Skeletal muscle satellite cell (primary cell): ENCODE measurements around the gene CELA1.

ENCODE experiments used
- H3K27me3 ChIP-seq: 2 replicates; pipeline ENCODE4 v1.7.0; 2013; ENCODE audit warnings: low read length; ENCODE audit not compliant: control insufficient read depth, insufficient read depth
- H3K36me3 ChIP-seq: 2 replicates; pipeline ENCODE4 v1.7.0; 2013; ENCODE audit warnings: mild to moderate bottlenecking, control low read depth, low read length; ENCODE audit not compliant: insufficient read depth
- H3K4me1 ChIP-seq: 2 replicates; pipeline ENCODE4 v1.7.0; 2013; ENCODE audit warnings: low read length; ENCODE audit not compliant: control insufficient read depth, insufficient read depth
- H3K4me2 ChIP-seq: 2 replicates; pipeline ENCODE4 v1.7.0; 2013; ENCODE audit warnings: mild to moderate bottlenecking, low read length
- H3K4me3 ChIP-seq: 2 replicates; pipeline ENCODE4 v1.7.0; 2013; ENCODE audit warnings: low read length
- H3K9ac ChIP-seq: 2 replicates; pipeline ENCODE4 v1.7.0; 2013; ENCODE audit warnings: mild to moderate bottlenecking, low read depth, low read length, moderate library complexity
- H3K9me3 ChIP-seq: replicated peaks from 2 replicates; pipeline ENCODE4 v1.7.0; 2013; ENCODE audit warnings: mild to moderate bottlenecking, control low read depth, low read length

Gene CELA1

DNA sequence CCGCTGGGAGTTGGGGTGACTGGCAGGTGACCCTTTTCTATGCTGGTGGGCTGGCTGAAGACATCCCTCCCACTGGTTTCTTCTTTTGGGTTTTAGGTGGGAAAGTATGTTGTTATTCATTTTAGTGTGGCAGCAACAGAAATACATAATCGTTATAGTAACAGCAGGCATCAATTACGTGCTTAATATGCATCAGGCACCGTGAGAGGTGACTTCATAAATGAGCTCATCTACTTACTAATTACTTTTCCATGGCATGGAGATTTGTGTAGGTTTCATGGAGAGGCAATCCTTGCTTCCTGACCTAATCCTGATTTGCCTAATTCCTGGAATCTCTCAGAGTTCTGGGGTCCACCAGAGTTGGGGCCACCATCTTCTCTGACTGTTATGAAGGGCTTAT lies 13.4 kb upstream of the CELA1 start:
- Histone ChIP-seq H3K4me2 (no peak overlapping the region), H3K36me3 (no peaks in the 10 kb centered on the region)

GRCh38 chr12:51358496-51358895 lies 12.0 kb upstream of the CELA1 start:
- Histone ChIP-seq H3K36me3 (no peaks in the 10 kb centered on the region), H3K9ac (no peak overlapping the region), H3K9me3 (no peaks in the 10 kb centered on the region), H3K4me2 (no peak overlapping the region), H3K4me1 (no peaks in the 10 kb centered on the region), H3K4me3 (no peak overlapping the region), H3K27me3 (no peaks in the 10 kb centered on the region)

More for the DNA sequence above, 13.4 kb upstream of the CELA1 start:
- H3K9ac ChIP-seq: no peak overlapping the region
- no peaks in the 10 kb centered on the region for H3K27me3 ChIP-seq
- no peaks in the 10 kb centered on the region for H3K9me3 ChIP-seq
- no peak overlapping the region for H3K4me3 ChIP-seq
- H3K4me1 ChIP-seq: no peaks in the 10 kb centered on the region

DNA sequence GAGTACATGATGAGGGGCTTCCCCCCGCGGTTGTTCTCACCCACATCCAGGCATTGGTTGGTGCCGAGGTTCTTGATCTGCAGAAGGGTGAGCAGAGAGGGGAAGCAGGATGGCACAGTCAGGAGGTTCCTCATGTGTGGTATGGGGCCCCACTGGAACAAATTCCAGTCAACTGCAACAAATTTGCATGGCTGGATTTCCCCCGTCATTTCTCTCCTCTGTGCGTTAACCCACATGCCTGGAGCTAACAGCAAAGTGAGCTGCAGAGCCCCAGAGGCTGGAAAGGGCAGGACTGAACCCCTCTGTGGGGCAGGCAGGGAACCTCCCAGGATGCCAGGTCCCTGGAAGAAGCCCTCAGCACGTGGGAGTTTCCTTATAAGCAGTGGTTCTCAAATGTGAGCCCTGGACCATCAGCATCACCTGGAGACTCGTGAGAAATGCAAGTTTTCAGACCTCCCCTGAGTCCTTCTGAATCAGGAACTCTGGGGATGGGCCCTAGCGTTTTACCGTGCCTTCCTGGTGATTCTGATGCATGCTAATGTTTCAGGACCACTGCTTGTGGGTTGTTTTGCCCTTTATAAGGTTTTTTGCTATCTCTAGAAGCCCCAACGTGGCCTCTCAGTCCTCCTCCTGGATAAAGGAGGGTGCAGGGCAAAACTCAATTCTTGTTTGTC lies 11.0 kb upstream of the CELA1 start:
- no peaks in the 10 kb centered on the region for H3K4me1 ChIP-seq
- no peaks in the 10 kb centered on the region for H3K36me3 ChIP-seq
- no peak overlapping the region for H3K4me2 ChIP-seq
- no peaks in the 10 kb centered on the region for H3K9me3 ChIP-seq
- no peaks in the 10 kb centered on the region for H3K27me3 ChIP-seq
- no peak overlapping the region for H3K9ac ChIP-seq
- H3K4me3 ChIP-seq: no peak overlapping the region

DNA sequence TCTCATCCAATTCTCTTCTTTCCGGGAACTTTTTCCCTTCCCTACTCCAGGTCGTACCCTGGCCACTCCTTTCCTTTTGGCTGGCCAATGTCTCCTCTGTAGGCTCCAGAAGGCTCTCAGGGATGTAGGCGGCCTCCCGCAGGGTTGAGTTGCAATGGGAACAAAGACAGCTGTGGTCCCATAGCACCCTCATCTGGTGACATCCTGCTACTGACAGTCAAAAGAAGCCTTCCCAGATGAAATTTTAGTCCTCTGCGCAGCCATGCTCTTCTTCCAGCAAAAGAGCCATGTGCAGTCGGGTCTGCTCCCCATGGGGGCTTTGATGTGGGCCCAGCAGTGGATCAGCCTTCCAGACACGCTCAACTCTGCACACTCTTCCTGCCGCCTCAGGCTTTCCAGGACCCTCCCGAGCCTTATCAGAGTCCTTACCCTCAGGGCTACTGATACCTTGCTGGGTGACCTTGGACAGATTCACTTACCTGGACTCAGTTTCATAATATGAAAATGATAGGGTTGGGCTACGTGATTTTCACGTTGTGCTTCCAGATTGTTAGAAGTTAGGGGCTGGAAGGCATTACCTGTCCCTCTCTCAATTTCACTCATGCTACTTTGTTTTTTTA lies 5.5 kb upstream of the CELA1 start:
- no peaks in the 10 kb centered on the region for H3K27me3 ChIP-seq
- H3K9ac ChIP-seq: no peak overlapping the region
- H3K9me3 ChIP-seq: no peaks in the 10 kb centered on the region
- H3K4me1 ChIP-seq: peaks cover 5% of the 10 kb centered on the region
- no peak overlapping the region for H3K4me3 ChIP-seq
- H3K4me2 ChIP-seq: no peak overlapping the region
- H3K36me3 ChIP-seq: no peaks in the 10 kb centered on the region

- Histone ChIP-seq H3K4me1 (peaks cover 8% of the 10 kb centered on the region), H3K9ac (no peak overlapping the region), H3K9me3 (no peaks in the 10 kb centered on the region), H3K27me3 (no peaks in the 10 kb centered on the region), H3K36me3 (no peaks in the 10 kb centered on the region), H3K4me3 (no peak overlapping the region), H3K4me2 (no peak overlapping the region)
Measured at GRCh38 chr12:51349026-51349425, 2.5 kb upstream of the CELA1 start.

DNA sequence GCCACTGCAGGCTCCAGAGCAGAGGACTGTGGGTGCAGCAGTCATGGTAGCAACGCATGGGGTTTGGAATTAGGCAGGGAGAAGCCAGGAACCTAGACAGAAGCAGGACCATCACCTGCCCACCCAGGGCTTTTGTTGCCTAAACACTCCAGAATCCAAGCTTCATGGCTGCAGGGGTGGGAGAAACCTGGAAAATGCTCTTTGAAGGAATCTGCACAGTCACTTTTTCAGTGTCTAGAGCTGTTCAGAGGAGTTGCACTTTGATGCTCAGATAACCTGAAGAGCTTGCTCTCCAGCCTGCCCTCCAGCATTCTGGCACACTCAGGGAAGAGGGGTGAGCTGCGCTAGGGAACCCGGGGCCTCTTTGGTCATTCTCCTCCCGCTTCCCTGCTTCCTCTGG lies 1.6 kb upstream of the CELA1 start:
- H3K4me3 ChIP-seq: no peak overlapping the region
- H3K9ac ChIP-seq: no peak overlapping the region
- H3K4me2 ChIP-seq: no peak overlapping the region

DNA sequence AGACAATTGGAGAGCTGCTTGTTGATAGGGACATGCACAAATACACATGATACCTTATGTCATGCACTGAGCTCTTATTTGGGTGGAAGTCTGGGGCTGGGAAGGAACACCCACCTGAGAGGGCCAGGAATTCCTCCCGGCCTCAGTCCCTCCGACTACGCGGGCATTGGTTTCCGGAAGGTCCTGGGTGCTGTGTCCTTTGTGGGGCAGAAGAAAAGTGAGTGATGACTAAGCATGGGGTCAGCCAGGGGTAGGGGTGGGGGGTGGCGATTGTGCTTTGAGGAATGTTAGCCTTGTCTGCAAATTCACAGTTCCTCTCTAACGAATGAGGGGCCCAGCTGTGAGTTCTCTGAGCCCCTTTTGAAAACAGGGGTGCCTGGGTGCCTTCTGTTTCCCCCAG lies 798 bp downstream of the CELA1 start:
- no peaks in the 10 kb centered on the region for H3K36me3 ChIP-seq
- H3K4me2 ChIP-seq: no peak overlapping the region
- no peak overlapping the region for H3K9ac ChIP-seq
- no peak overlapping the region for H3K4me3 ChIP-seq
- H3K27me3 ChIP-seq: no peaks in the 10 kb centered on the region
- H3K9me3 ChIP-seq: no peaks in the 10 kb centered on the region
- peaks cover 11% of the 10 kb centered on the region for H3K4me1 ChIP-seq

More for the DNA sequence above, 1.6 kb upstream of the CELA1 start:
- H3K9me3 ChIP-seq: no peaks in the 10 kb centered on the region
- H3K36me3 ChIP-seq: no peaks in the 10 kb centered on the region
- H3K4me1 ChIP-seq: peaks cover 8% of the 10 kb centered on the region
- no peaks in the 10 kb centered on the region for H3K27me3 ChIP-seq

GRCh38 chr12:51343201-51343600 lies 3.3 kb downstream of the CELA1 start:
- Histone ChIP-seq H3K9ac (no peak overlapping the region), H3K27me3 (no peaks in the 10 kb centered on the region), H3K4me2 (no peak overlapping the region), H3K4me1 (peaks cover 7% of the 10 kb centered on the region), H3K4me3 (no peak overlapping the region), H3K9me3 (no peaks in the 10 kb centered on the region), H3K36me3 (no peaks in the 10 kb centered on the region)

DNA sequence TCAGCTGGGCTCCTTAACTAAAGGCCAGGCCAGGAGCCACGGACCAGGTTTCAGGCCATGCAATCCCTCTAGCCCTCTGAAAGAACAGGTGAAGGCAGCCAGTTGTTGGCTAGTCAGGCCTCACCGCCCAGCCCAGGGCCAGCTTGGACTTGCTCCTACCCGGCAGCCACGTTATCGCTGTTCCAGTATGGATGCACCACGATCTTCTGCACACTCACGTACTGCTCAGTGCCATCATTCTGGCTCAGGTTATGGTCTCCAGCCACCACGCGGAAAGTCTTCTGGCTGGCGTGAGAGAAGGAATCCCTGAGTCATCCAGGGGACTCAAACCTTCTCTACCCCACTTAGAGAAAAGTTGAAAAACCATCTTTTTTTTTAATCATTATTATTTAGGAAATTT lies 4.1 kb downstream of the CELA1 start:
- no peak overlapping the region for H3K4me2 ChIP-seq
- H3K9me3 ChIP-seq: no peaks in the 10 kb centered on the region
- H3K4me3 ChIP-seq: no peak overlapping the region
- H3K36me3 ChIP-seq: no peaks in the 10 kb centered on the region
- peaks cover 7% of the 10 kb centered on the region for H3K4me1 ChIP-seq
- H3K9ac ChIP-seq: no peak overlapping the region
- no peaks in the 10 kb centered on the region for H3K27me3 ChIP-seq

GRCh38 chr12:51341251-51342007 lies 5.0 kb downstream of the CELA1 start:
- no peaks in the 10 kb centered on the region for H3K36me3 ChIP-seq
- peak overlapping the region; percentile 52 for H3K4me3 ChIP-seq
- H3K9ac ChIP-seq: peak overlapping the region; percentile 24

DNA sequence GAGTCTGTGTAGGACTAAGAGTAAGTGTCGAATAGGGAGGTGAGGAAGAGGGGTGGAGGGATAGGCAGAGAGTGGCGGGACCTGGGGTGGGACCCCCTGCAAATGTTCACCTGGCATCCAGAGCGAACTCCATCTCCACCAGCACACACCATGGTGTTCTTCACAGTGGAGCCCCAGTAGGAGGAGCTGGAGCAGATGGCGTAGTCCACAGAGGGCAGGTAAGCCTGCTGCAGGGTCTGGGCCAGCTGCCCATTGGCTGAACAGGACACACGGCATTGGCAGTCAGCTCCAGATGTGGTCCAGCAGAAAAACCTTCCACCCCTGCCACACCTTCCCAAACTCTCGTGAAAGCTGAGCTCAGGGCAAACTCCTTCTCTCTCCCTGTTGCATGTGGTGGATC lies 6.7 kb downstream of the CELA1 start:
- Histone ChIP-seq H3K36me3 (no peaks in the 10 kb centered on the region), H3K4me3 (no peak overlapping the region), H3K9ac (no peak overlapping the region), H3K4me1 (peaks cover 3% of the 10 kb centered on the region), H3K4me2 (no peak overlapping the region), H3K9me3 (no peaks in the 10 kb centered on the region), H3K27me3 (no peaks in the 10 kb centered on the region)

More at GRCh38 chr12:51341251-51342007, 5.0 kb downstream of the CELA1 start:
- H3K4me2 ChIP-seq: peak overlapping the region; percentile 71
- H3K4me1 ChIP-seq: peaks cover 7% of the 10 kb centered on the region
- H3K9me3 ChIP-seq: no peaks in the 10 kb centered on the region
- H3K27me3 ChIP-seq: no peaks in the 10 kb centered on the region
